ENCODE measurements around the gene ALKBH3.
A peak's percentile ranks its signal among the peaks of the same experiment; 100 is the strongest.

The ALKBH3 gene

GRCh38 chr11:43842021-43842420, 38.6 kb upstream of the ALKBH3 start:
- ATAC-seq (ENCODE audit: insufficient read depth, low read depth), result no peak
- H3K27me3 ChIP-seq (ENCODE audit: insufficient read depth, low read length, poor library complexity), result no peaks in the 10 kb centered on the region
- peaks cover 52% of the 10 kb centered on the region; the same call in 1 of the 2 replicates for H3K36me3 ChIP-seq (ENCODE audit: insufficient read depth, low read length)

GRCh38 chr11:43845816-43846215, 34.8 kb upstream of the ALKBH3 start:
- H3K27ac ChIP-seq (ENCODE audit: low read length), result no peak overlapping the region
- H3K4me2 ChIP-seq (ENCODE audit: insufficient read depth, low read length), result no peak overlapping the region
- no peaks in the 10 kb centered on the region for H3K79me2 ChIP-seq (ENCODE audit: insufficient read depth, low read length)
- TF ChIP-seq, protein P1, sequence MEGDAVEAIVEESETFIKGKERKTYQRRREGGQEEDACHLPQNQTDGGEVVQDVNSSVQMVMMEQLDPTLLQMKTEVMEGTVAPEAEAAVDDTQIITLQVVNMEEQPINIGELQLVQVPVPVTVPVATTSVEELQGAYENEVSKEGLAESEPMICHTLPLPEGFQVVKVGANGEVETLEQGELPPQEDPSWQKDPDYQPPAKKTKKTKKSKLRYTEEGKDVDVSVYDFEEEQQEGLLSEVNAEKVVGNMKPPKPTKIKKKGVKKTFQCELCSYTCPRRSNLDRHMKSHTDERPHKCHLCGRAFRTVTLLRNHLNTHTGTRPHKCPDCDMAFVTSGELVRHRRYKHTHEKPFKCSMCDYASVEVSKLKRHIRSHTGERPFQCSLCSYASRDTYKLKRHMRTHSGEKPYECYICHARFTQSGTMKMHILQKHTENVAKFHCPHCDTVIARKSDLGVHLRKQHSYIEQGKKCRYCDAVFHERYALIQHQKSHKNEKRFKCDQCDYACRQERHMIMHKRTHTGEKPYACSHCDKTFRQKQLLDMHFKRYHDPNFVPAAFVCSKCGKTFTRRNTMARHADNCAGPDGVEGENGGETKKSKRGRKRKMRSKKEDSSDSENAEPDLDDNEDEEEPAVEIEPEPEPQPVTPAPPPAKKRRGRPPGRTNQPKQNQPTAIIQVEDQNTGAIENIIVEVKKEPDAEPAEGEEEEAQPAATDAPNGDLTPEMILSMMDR (IDR thresholded peaks at IDR 0.05; ENCODE audit: borderline replicate concordance, extremely low read depth, low read length, poor library complexity, severe bottlenecking), result no peak
- no peak for TF ChIP-seq EZH2 (IDR thresholded peaks at IDR 0.05; ENCODE audit: borderline replicate concordance, low read depth, low read length, severe bottlenecking)
- DNase-seq (no peak), ATAC-seq (ENCODE audit: insufficient read depth, low read depth) (no peak)
- H3K36me3 ChIP-seq (ENCODE audit: insufficient read depth, low read length), result peaks cover 26% of the 10 kb centered on the region; the same call in 1 of the 2 replicates
- no peaks in the 10 kb centered on the region for H3K27me3 ChIP-seq (ENCODE audit: insufficient read depth, low read length, poor library complexity)
- H3K9ac ChIP-seq (ENCODE audit: low read depth, low read length), result no peak overlapping the region
- H4K20me1 ChIP-seq (ENCODE audit: insufficient read depth, low read length), result peaks cover 2% of the 10 kb centered on the region; the same call in 1 of the 2 replicates
- no peaks in the 10 kb centered on the region for H3K9me3 ChIP-seq (ENCODE audit: insufficient read depth, low read length, severe bottlenecking)
- no peak overlapping the region for H2AFZ ChIP-seq (ENCODE audit: low read depth, low read length)
- no peaks in the 10 kb centered on the region for H3K4me1 ChIP-seq (ENCODE audit: insufficient read depth, low read length)
- no peak overlapping the region for H3K4me3 ChIP-seq (ENCODE audit: low read depth in 1 of 2, low read length in 2 of 2)

More at GRCh38 chr11:43842021-43842420, 38.6 kb upstream of the ALKBH3 start:
- no peaks in the 10 kb centered on the region for H3K9me3 ChIP-seq (ENCODE audit: insufficient read depth, low read length, severe bottlenecking)
- DNase-seq, result no peak
- H4K20me1 ChIP-seq (ENCODE audit: insufficient read depth, low read length), result peaks cover 2% of the 10 kb centered on the region; the same call in 1 of the 2 replicates
- H3K4me2 ChIP-seq (ENCODE audit: insufficient read depth, low read length), result no peak overlapping the region
- H3K27ac ChIP-seq (ENCODE audit: low read length), result no peak overlapping the region
- no peak overlapping the region for H3K9ac ChIP-seq (ENCODE audit: low read depth, low read length)
- TF ChIP-seq, protein P1 (IDR thresholded peaks at IDR 0.05; ENCODE audit: borderline replicate concordance, extremely low read depth, low read length, poor library complexity, severe bottlenecking), result no peak
- TF ChIP-seq EZH2 (IDR thresholded peaks at IDR 0.05; ENCODE audit: borderline replicate concordance, low read depth, low read length, severe bottlenecking), result no peak
- H2AFZ ChIP-seq (ENCODE audit: low read depth, low read length), result no peak overlapping the region
- H3K79me2 ChIP-seq (ENCODE audit: insufficient read depth, low read length), result no peaks in the 10 kb centered on the region
- H3K4me3 ChIP-seq (ENCODE audit: low read depth in 1 of 2, low read length in 2 of 2), result no peak overlapping the region
- no peaks in the 10 kb centered on the region for H3K4me1 ChIP-seq (ENCODE audit: insufficient read depth, low read length)

- no peaks in the 10 kb centered on the region for H3K27me3 ChIP-seq (ENCODE audit: insufficient read depth, low read length, poor library complexity)
- no peak overlapping the region for H3K4me3 ChIP-seq (ENCODE audit: low read depth in 1 of 2, low read length in 2 of 2)
- H3K9me3 ChIP-seq (ENCODE audit: insufficient read depth, low read length, severe bottlenecking), result no peaks in the 10 kb centered on the region
- H4K20me1 ChIP-seq (ENCODE audit: insufficient read depth, low read length), result no peaks in the 10 kb centered on the region
- H3K79me2 ChIP-seq (ENCODE audit: insufficient read depth, low read length), result no peaks in the 10 kb centered on the region
- DNase-seq (peak; percentile 76), ATAC-seq (ENCODE audit: insufficient read depth, low read depth) (peak; percentile 93)
- no peak overlapping the region for H3K4me2 ChIP-seq (ENCODE audit: insufficient read depth, low read length)
- no peak overlapping the region for H3K27ac ChIP-seq (ENCODE audit: low read length)
- H2AFZ ChIP-seq (ENCODE audit: low read depth, low read length), result no peak overlapping the region
- no peak for TF ChIP-seq EZH2 (IDR thresholded peaks at IDR 0.05; ENCODE audit: borderline replicate concordance, low read depth, low read length, severe bottlenecking)
- TF ChIP-seq, protein P1 (IDR thresholded peaks at IDR 0.05; ENCODE audit: borderline replicate concordance, extremely low read depth, low read length, poor library complexity, severe bottlenecking), result peak; percentile 90
- H3K4me1 ChIP-seq (ENCODE audit: insufficient read depth, low read length), result no peaks in the 10 kb centered on the region
- H3K36me3 ChIP-seq (ENCODE audit: insufficient read depth, low read length), result peaks cover 35% of the 10 kb centered on the region
- H3K9ac ChIP-seq (ENCODE audit: low read depth, low read length), result no peak overlapping the region
Observed at GRCh38 chr11:43852057-43852636, 28.5 kb upstream of the ALKBH3 start.

All from DND-41 (cell line).